ENCODE results near the gene PRR14L.
"Not testable (repeated sequence)": the region's sequence is repeated elsewhere in the genome, so short reads cannot be mapped to it uniquely, and the experiment has no call there.

Gene PRR14L

DNA sequence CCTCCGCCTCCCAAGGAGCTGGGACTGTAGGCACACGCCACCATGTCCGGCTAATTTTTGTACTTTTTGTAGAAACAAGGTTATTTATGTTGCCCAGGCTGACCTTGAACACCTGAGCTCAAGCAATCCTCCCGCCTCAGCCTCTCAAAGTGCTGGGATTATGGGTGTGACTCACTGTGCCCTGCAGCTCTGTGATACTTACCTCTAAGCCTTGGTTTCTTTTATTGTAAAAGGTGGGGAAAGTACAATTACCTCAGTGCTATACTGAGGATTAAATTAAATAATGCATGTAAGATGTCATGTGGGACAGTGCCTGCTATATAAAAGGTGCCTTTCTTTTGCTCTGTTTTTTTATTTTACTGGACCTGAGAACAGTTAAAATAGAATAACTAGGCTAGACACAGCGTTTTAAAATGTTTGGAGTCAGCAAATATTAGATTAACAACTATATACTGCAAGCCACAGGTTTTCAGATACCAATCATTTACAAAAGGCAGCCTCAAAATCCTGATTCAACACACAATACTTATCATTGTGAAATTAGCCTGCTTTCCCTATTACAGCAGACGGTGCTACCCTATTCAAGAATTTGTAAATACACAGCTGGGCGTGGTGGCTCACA, 30.0 kb downstream of the PRR14L start:
- ChIA-PET CTCF (interaction anchor here (0.9 kb wide), 1 partner anchor 10 kb away, joined by 3 read pairs; no protein-coding TSS in a partner anchor), POLR2A (no interaction called here)
- no peak for DNase-seq (ENCODE audit: extremely low spot score)
- TF ChIP-seq, protein P1, sequence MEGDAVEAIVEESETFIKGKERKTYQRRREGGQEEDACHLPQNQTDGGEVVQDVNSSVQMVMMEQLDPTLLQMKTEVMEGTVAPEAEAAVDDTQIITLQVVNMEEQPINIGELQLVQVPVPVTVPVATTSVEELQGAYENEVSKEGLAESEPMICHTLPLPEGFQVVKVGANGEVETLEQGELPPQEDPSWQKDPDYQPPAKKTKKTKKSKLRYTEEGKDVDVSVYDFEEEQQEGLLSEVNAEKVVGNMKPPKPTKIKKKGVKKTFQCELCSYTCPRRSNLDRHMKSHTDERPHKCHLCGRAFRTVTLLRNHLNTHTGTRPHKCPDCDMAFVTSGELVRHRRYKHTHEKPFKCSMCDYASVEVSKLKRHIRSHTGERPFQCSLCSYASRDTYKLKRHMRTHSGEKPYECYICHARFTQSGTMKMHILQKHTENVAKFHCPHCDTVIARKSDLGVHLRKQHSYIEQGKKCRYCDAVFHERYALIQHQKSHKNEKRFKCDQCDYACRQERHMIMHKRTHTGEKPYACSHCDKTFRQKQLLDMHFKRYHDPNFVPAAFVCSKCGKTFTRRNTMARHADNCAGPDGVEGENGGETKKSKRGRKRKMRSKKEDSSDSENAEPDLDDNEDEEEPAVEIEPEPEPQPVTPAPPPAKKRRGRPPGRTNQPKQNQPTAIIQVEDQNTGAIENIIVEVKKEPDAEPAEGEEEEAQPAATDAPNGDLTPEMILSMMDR (IDR thresholded peaks at IDR 0.05; ENCODE audit: control extremely low read depth, extremely low read depth, low read depth, missing control alignments) = no peak

DNA sequence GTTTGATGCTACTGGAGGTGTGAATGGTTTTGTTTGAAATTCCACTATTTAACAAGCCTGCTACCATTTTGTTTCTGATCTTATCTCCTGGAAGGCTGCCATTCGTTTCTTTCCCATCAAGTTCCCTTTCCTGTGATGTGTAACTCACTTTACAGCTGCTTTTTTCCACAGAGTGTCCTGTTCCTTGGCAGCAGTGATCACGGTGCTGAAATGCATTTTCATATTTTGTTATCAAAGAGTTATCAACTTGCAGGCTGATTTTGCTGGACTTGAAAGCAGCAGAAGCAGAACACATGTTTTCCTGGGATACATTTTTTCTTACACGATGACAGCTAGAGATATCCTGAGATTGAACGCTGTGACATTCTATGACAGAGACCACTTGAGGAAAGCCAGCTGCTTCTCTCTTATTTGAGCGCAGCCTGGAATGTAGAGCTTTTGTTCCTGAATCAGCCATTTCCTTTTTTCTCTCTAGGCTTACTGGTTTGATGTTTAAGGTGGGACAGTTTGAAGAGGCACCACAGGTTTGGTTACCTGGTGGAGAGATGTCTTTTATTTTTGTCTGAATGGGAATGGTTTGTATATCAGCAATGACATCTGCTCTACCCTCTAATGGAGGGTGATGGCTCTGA, 34.7 kb downstream of the PRR14L start:
- ChIA-PET CTCF (no interaction called here), POLR2A (no interaction called here)
- DNase-seq (ENCODE audit: extremely low spot score) = no peak
- TF ChIP-seq, protein P1 (IDR thresholded peaks at IDR 0.05; ENCODE audit: control extremely low read depth, extremely low read depth, low read depth, missing control alignments) = no peak

DNA sequence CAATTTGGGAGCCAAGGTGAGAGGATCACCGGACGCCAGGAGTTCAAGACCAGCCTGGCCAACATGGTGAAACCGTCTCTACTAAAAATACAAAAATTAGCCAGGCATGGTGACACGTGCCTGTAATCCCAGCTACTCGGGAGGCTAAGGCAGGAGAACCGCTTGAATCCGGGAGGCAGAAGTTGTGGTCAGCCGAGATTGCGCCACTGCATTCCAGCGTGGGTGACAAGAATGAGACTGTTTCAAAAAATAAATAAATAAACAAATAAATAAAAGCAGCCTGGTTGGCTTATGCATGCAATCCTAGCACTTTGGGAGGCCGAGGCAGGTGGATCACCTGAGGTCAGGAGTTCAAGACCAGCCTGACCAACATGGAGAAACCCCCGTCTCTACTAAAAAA, 38.7 kb downstream of the PRR14L start:
- CTCF ChIA-PET; POLR2A ChIA-PET; DNase-seq (ENCODE audit: extremely low spot score): not testable (repeated sequence)

DNA sequence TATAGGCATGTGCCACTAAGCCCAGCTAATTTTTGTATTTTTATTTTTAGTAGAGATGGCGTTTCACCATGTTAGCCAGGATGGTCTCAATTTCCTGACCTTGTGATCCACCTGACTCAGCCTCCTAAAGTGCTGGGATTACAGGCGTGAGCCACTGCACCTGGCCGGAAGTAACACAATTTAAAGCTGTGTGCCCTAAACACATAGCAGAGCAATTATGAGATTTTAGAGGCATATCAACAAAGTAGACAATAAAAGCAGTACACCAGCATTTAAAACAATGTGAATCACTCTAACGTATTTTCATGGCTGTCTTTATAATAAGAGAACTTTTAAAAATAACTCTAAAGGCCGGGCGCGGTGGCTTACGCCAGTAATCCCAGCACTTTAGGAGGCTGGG, 42.4 kb downstream of the PRR14L start:
- no peak for DNase-seq (ENCODE audit: extremely low spot score)
- ChIA-PET CTCF (interaction anchor here (1.0 to 2.7 kb wide), 3 partner anchors 12 to 39 kb away, joined by 3 to 8 read pairs (median 5); no protein-coding TSS in a partner anchor), POLR2A (no interaction called here)
- TF ChIP-seq, protein P1 (IDR thresholded peaks at IDR 0.05; ENCODE audit: control extremely low read depth, extremely low read depth, low read depth, missing control alignments) = no peak

DNA sequence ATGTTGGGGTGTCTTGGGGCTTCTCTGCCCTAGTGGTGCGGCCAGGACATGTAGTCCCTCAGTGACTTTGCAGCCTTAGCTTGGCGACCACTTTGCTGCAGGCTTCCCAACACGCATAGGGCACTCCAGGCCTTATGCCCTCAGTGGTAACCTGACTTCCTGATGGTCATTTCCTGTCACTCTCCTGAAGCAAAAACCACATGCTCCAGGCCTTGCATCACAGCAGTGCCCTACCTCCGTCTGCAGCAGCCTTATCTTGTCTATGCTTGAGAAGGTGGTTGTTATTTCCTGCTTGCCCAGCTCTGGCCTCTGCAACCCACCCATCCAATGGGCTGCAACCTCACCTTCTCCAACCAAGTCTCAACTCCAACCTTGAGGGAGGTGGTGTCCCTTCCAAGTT, 54.5 kb downstream of the PRR14L start:
- ChIA-PET POLR2A (no interaction called here), CTCF (interaction anchor here (1.0 to 1.9 kb wide), 4 partner anchors 11 to 35 kb away, joined by 3 to 8 read pairs (median 4); no protein-coding TSS in a partner anchor)
- DNase-seq (ENCODE audit: extremely low spot score) = no peak
- TF ChIP-seq, protein P1 (IDR thresholded peaks at IDR 0.05; ENCODE audit: control extremely low read depth, extremely low read depth, low read depth, missing control alignments) = no peak

DNA sequence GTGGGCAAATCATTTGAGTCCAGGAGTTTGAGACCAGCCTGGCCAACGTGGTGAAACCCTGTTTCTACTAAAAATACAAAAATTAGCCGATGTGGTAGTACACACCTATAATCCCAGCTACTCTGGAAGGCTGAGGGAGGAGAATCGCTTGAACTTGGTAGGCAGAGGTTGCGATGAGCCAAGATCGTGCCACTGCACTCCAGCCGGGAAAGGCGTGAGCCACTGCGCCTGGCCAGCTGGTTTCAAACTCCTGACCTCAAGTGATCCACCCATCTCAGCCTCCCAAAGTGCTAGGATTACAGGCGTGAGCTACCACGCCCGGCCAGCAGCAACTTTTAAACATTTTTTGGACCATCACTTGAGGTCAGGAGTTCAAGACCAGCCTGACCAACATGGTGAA, 55.9 kb downstream of the PRR14L start:
- DNase-seq (ENCODE audit: extremely low spot score); POLR2A ChIA-PET: not testable (repeated sequence)
- CTCF ChIA-PET = interaction anchor here (1.7 to 1.9 kb wide), 2 partner anchors 12 to 17 kb away, joined by 4 to 6 read pairs; no protein-coding TSS in a partner anchor

DNA sequence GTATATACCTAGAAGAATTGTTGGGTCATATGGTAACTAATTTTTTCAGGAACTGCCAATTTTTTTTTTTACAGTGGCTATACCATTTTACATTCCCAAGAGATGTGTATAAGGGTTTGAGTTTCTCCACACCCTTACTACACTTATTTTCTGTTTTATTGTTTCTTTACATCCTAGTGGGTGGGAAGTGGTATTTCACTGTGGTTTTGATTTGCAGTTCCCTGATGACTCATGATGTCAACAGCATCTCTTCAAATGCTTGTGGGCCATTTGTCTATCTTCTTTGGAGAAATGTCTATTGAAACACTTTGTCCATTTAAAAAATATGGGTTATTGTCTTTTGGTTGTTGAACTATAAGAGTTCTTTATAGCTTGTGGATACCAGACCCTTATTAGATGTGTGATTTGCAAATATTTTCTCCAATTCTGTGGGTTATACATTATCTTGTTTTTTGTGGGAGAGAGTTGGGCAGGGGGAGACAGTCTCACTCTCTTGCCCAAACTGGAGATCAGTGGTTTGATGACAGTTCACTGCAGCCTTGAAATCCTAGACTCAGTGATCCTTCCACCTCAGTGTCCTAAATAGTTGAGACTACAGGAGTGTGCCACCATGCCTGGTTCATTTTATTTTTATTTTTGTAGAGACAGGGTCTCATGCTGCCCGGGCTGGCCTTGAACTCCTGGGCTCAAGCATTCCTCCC, 57.6 kb downstream of the PRR14L start:
- DNase-seq (ENCODE audit: extremely low spot score) = no peak
- ChIA-PET CTCF (interaction anchor here (1.3 to 1.4 kb wide), 2 partner anchors 11 kb away, joined by 4 to 5 read pairs; no protein-coding TSS in a partner anchor), POLR2A (no interaction called here)
- TF ChIP-seq, protein P1 (IDR thresholded peaks at IDR 0.05; ENCODE audit: control extremely low read depth, extremely low read depth, low read depth, missing control alignments) = no peak

Measured in GM10248 (cell line).